Skin of body (tissue), 2 donors: ENCODE measurements around the gene SCGB1A1. TPM values are rescaled to one million over a fixed set of nuclear protein-coding genes. Genes with fewer than 3 reads are reported as not detected.

Experiments
- DNase-seq: peaks from one replicate; lab custom pipeline; 2025; lab: John Stamatoyannopoulos, UW
- total RNA-seq: library from RNA; depleted of rRNA; stranded (reverse); fragments of >200 nt; gene quantifications from one replicate; pipeline ENCODE4 v1.2.3, GENCODE V29; 2014

The SCGB1A1 gene
- total RNA-seq, 1 donor from 2014 or later, result not detected

DNA sequence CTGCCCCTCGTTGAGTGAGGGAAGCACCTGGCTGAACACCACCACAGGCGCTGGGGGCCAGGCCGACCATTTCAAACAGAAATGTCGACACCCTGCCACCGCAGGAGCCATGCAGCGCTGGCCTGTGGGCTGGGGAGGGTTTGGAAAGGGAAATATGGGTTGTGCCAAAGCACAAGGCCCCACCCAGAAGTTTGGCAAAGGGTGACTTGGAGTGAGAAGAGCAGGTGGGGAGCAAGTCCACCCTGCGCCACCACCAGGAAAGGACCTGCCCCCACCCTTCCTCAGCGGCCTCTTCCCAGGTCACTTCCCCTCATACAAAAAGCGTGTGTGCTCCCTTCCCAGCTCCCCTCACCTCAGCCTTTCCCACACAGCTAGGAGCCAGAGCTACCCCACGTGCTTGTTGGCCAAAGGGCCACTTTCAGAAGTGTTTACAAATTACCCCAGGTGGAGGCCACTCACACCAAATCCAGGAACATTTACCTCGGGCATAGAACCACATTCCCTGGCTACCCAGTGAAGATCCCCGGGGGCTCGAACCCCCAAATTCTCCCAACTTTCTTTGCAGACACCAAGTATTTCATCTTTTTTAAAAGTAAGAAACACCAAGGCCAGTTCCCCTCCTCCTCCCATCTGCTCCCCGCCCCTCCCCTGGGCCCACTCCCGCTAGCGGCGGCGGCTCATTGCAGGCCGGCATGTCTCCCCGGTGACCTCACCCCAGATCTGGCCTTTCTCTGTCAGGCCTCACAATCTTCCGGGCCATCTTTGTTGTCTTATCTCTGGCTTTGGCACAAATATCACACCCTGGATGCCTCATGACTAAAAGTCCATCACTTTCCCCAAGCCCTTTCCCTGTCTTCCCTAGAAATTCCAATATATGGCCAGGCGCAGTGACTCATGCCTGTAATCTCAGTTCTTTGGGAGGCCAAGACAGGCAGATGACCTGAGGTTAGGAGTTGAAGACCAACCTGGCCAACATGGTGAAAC is 20.5 kb upstream of the SCGB1A1 start:
- DNase-seq, result no peak

DNA sequence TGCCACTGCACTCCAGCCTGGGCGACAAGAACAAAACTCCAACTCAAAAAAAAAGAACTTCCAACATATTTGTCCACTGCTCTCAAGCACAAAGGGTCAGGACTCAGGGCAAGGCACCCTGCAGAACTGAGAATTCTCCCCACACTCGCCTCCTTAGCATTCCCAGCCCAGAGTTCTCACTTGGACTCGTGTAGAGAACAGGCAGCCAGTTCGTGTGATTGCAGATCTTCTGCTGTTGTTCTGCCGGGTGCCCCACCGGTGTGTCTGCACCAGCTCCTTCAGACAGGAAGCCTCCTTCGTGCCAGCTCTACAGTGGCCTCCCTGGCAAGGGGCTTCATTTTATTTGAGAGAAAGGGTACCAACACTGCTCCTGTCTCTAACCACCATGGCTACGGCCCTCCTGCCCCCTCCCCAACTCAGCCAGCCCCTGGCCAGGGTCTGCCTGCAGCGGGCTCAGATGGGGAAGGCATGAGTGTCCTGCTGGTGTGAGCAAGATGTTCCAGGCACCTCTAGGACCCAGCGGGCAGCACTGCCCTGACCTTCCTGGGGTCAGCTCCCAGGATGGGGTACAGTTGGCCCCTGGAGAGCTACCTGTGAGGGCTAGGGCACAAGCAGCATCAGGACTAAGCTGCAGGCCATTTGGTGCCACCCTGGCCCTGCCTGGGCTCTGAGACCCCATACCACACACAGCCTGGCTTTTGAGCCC is 19.5 kb upstream of the SCGB1A1 start:
- DNase-seq, result no peak

DNA sequence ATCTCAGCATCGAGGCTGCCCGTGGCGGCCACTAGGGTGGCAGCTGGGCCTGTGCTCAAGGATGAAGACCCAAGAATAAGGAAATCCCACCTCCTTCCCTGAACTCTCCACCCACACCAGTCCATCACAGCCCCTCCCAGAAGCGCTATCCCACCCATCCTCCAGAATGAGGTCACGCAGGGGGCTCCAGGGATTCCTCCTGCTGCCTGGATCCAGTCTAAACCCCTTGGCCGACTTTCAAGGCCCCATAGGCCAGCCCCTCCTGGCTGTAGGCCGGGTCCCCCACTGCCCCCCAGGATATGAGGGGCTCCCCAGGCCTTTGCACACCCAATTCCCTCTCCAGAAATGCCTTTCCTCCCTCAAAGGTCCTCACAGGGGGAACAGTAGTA is 19.0 kb upstream of the SCGB1A1 start:
- DNase-seq, result peak; percentile 80

DNA sequence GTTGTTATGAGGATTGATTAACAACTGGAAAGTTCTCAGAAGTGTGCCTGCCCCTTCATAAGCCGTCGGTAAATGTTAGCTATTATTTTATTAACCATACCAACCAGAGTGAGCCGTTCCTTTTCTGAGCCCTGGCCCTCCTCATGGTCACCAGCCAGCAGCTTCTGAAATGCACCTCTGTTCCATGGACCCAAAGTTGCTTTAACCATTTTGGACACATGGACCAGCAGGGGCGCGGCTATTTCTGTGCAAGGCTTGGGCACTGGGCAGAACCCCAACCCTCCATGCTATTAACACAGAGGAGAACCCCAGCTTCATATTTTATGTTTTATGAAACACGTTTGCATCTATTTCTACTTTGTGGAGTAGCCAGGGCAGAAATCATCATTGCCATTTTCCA is 18.6 kb upstream of the SCGB1A1 start:
- DNase-seq, result peak; percentile 80

DNA sequence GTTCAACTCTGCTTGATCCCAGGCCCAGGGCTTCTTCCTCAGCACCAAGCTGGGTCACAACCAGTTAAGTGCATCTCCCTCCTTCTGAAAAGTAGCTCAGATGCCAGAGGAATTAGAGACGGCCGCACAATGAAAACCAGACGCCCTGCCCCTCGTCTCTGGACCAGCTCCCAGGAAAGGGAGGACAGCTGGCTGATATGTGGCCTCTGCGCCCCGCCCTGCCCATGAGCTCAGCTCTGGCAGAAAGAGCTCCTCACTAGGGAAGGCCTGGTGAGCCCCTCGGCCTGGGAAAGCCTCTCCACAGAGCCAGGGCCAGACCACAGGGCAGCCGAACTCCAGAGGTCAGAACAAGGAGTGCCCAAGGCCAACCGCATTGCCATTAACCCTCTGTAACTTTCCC is 18.1 kb upstream of the SCGB1A1 start:
- DNase-seq, result peak; percentile 88

DNA sequence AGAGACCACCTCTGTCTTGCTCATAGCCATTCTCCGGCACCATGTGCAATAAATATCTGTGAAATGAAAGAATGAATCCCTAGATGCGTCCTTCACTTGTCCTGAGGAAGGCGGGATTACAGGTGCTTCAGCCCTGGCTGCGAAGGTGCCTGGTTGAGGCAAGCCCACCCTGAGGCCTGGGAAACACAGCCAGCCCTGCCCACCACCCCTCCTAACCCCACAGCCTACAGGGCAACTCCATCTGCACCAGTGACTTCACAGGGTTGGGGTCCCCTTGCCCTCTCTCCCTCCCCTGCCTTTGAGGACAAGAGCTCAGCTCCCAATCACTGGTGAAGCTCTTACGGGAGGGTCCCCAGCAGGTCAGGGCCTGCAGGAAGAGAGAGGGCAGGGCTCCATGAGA is 17.5 kb upstream of the SCGB1A1 start:
- DNase-seq, result no peak

DNA sequence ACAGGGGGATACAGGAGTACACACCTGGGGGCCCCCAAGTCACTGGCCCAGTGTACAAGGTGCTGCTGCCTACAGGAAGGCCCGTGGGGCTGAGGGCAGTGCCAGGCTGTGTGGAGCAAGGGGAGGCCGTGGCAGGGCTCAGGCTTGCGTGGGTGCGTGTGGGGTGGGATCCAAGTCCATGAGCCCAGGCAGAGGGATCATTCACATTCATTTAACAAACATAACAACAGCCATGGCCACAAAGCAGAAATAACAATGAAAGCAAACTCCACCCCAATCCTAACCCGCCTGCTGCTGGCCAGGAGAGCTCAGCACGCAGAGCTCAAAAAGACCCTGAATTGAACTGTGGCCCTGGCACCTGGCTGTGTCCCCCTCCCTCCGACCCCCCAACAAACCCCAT is 17.0 kb upstream of the SCGB1A1 start:
- DNase-seq, result no peak

DNA sequence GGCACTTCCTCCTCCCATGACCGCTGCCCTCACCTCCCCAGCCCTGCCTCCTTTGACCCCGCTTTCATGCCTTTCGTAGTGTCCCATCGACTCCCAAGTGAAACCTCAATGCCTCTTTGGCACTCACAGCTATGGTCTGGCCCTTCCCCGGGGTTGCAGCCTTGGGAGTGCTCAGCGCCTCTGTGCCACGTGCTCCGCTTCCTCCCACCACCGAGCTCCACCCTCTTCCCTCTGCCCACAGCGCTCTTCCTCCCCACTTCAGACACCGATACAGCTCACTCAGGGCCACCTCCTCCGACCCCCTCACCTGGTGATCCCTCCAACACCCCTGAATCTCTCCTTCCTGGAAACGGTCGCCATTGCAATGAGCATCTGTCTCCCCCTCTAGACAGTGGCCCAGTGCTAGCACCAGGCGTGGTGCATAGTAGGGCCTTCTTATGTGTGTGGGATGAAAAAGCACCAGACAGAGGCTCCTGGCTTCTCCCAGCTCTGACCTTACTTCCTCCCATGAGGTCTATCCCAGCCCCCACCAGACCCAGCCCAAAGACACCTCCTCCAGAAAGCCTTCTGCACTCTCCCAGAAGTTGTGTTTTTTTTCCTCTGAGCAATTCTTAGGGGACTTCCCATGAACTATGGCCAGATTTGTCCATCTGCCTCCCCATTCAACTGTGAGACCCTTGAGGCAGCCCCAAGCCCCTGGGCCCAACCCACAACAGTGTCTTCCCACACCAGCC is 16.4 kb upstream of the SCGB1A1 start:
- DNase-seq, result peak; percentile 21

DNA sequence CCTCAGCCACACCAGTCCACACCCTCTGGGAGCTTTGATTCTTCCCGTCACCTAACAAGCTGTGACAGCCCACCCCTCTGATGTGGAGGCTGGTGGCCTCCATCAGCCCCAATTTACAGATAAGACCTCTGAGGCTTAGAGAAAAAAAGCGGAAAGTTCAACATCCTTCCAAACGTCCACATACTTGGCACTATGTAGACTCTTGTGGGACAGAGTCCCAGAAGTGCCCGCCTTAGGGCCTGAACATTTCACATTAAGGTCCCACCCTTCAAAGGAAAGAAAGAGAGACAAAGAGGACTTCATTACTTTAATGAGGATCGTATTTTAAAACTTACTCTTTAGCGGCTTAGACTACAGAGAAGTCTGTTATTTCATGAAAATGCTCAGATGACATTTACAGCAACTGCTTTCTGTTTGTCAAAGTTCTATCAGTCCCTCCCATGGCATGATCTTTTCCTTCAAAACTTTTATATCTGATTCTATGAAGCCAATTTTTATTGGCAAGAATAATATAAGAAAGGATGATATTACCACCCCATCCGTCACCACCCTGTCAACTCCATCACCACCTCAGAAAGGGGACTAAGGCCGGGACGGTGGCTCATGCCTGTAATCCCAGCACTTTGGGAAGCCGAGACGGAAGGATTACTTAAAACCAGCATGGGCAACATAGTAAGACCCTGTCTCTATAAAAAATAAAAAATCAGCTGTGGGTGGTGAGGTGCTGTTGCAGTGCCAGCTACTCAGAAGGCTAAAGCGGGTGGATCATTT is 15.7 kb upstream of the SCGB1A1 start:
- peak; percentile 10 for DNase-seq

DNA sequence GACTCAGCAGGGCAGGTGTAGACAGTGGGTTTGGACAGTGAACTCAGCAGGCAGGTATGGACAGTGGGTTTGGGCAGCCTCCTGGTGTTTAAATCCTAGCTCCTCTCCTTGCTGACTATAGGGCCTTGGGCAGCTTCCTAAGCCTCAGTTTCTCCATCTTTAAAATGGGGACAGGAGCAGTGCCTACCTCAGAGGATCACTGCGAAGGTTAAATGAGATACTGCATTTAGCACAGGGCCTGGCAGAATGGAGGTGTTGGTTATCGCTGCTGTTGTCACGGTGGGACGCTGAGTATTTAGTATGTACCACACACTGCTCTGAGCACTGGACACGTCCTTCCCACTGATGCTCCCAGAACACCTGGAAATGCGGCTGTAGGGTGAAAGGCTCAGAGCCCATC is 14.4 kb upstream of the SCGB1A1 start:
- no peak for DNase-seq

DNA sequence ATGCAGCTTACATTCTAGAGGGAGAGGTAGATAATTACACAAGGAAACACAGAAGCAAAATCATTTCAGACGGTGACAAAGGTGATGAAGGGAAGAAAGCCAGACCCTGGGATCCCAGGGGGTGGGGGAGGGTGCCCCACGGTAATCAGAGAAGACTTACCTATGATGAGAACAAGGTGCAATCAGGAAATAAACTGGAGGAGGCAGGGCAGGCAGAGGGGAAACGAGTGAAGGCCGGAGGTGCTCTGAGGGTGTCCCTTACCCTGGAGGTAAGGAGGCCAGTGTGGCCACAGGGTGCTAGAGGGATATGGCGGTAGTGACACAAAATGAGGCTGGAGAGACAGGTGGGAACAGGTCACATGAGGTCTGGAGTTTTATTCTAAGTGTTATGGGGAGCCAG is 13.9 kb upstream of the SCGB1A1 start:
- DNase-seq, result no peak

DNA sequence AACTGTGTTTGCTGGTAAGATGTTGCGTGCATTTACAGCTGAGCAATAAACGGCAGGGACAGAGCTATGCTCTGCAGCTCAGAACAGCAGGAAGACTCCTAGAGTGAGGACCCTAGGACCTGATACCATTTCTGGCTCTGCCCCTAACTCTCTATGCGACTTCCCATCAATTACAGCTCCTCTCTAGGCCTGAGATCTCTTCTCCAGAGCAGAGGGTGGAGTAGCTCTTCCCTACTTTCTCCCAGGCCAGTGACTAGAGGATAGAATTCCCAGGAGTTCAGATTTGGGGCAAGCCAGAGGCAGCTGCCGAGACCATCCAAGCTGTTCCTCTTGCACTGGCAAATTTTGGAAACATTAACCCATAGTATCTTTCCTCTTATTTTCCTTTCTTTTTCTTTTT is 12.8 kb upstream of the SCGB1A1 start:
- no peak for DNase-seq

DNA sequence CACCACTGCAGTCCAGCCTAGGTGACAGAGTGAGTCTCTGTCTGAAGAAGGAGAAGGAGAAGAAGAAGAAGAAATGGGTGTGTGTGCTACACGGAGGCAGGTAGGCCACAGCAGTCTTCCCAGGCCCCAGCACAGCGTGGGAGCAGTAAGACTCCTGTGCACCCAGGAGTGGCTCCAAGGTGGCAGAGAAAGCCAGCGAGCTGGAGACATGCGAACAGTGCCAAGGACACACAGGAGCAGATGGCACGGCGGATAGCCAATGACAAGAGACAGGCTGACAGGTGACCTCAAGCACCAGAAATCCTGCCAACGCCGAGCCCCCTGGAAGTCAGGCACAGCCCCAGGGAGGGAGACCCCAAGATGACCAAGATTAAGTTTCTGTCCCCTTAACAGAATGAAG is 9.0 kb upstream of the SCGB1A1 start:
- DNase-seq, result no peak

DNA sequence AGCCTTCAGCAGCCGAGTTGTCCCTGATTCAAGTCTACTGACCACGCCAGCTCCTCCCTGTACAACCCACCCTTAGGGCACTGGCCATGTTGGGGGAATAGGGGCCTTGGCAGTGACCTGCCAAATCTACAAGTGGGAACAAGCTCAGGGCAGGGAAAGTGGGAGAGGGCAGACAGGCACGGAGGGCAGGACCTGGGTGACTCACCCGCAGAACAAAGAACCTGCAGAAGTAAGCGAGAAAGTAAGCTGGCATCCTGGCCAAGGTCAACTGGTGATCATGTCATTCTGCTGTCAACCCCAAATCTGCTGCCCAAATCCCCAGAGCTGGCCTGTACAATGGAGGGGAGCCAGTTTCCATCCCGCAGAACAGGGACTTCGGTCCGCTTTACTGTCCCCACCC is 7.9 kb upstream of the SCGB1A1 start:
- DNase-seq, result no peak

DNA sequence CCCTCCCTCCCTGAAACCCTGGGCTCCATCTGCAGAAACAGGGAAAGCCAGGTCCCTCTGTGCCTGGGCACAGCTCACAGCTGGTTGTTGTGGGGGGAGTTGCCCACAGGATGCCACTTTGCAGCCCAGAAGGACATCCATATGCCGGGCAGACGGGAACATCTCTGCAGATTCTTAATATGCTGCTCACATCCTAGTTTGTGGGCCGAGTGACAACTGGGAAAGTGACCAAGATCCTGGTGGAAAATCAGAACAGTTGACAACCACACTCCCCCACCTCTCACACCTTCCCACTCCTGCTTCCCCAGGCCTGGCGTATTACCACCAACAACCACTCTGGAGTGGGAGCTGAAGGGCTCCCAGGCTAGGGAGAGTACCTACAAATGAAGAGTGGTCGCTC is 7.3 kb upstream of the SCGB1A1 start:
- no peak for DNase-seq

DNA sequence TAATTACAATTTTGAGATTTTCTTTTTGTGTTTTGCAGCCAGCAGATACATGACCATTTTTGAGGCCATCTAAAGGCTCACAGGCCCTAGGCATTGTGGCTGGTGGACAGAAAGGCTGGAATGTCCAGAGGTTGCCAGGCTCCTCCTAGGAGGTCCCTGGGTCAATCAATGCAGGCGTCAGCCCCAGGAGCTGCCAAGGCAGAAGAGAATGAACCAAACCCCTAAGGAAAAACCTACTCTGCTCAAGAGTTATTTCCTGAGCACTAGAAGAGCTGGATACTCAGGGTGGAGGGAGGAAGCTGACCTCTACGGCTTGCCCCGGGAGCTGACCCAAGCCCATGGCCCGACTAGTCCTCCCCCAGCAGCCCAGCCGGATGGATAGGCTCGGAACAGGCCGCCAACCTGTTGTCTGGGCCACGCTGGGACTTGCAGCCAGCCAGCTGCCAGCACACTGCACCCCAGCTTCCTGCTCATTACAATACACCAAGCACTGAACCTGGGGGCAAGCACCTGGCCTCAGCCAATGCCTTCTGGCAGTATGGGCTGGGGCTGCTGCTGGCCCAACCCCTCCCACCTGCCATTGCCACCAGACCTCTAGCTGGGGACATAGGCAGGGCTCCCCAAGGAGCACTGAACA is 5.7 kb upstream of the SCGB1A1 start:
- no peak for DNase-seq

DNA sequence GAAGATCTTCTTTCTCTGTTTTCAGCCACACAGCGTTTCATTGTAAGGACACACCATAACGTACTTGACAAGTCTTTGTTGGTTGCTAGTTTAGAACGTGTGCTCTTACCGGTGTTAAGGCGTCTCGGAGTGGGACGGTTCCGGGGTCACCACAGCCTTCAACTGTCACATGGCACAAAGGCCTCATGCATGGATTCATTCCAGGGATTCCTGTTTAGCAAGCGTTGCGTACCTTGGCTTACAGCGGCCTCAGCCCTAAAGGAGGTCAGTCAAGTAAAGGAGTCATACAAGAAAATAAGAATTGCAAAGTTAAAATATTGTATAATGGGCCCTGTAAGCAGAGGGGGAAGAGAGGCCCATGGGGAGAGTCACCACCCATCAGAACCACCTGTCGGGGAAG is 2.2 kb upstream of the SCGB1A1 start:
- DNase-seq, result no peak

DNA sequence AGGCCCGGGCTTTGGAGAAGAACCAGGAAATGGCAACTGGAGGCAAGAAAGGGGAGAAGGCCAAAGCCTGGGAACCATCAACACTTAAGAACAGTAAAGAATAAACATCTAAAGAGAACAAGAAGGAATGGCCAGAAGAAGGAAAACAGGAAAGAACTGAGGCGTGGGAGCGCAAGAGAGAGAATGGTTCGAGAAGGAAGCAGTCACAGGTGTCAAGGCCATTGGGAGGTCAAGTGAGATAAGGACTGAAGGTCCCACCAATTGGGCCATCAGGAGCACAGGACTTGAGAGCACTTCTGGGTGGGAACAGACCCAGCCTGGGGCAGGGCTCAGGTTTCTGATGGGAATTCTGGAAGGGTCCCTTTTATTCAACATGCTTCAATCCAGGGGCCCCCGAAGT is 697 bp upstream of the SCGB1A1 start:
- no peak for DNase-seq

DNA sequence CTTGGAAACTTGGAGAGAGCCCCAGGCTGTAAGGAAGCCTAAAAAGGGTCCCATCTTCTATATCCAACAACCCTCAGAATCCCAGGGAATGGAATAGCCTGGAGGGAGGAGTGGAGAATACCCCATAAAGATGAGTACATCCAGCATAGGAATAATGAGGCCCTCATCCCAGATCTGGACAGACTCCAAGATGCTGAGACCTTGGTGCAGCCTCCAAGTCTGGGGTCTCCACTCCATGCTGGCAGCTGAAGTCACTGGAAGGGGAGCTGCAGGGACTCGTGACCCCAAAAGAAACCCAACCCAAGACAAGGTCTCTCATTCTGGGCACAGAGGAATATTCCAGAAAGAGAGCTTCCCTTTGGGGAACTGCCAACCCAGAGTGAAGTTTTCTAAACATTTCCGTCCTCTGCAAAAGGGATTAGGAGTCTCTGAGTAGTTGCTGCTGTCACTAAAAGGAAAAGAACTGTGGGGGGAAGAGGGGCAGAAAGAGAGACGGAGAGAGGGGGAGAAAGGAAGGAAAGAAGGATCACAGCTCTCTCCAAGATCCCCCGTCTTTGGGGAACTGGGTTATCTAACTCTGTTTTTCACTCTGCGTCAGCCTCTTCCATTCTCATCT is 589 bp downstream of the SCGB1A1 start:
- DNase-seq, result peak; percentile 50

DNA sequence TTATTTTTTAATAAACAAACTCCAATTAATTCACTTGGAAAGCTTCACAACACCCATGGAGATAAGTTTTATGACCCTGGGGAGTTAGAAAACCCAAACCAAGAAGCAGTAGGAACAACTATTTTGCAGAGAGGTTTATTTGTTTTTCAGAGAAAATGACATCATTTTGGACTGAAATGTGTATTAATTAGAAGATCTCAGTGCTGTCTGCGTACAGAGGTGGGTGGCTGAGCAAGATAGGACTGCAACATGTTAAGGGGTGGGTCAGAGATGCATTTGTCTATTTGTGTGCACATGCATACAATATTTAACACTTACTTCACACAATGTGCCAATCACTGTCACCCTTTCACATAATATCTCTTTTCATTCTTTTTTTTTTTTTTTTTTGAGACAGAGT is 1.1 kb downstream of the SCGB1A1 start:
- peak; percentile 44 for DNase-seq
